Measurements from ENCODE around the gene DUSP18.
"Not testable (repeated sequence)": the region's sequence is repeated elsewhere in the genome, so short reads cannot be mapped to it uniquely, and the experiment has no call there.

The DUSP18 gene

GRCh38 chr22:30667494-30668385 lies at the start of gene DUSP18:
Gene DUSP18, minus strand, starts transcription at chr22:30667875. Its CDS starts 3,872 bp downstream, at chr22:30664003.
- DNase-seq = peak; percentile 92

- no peak for DNase-seq
Observed at GRCh38 chr22:30714062-30714461, 46.4 kb upstream of the DUSP18 start.

- DNase-seq = no peak
Observed at GRCh38 chr22:30712094-30712493, 44.4 kb upstream of the DUSP18 start.

- not testable (repeated sequence) for DNase-seq
Observed at GRCh38 chr22:30709980-30710379, 42.3 kb upstream of the DUSP18 start.

- no peak for DNase-seq
Observed at GRCh38 chr22:30705710-30706651, 38.3 kb upstream of the DUSP18 start.

- no peak for DNase-seq
Observed at GRCh38 chr22:30704978-30705377, 37.3 kb upstream of the DUSP18 start.

GRCh38 chr22:30702856-30703255 lies 35.2 kb upstream of the DUSP18 start:
- no peak for DNase-seq

- no peak for DNase-seq
Observed at GRCh38 chr22:30701872-30702271, 34.2 kb upstream of the DUSP18 start.

GRCh38 chr22:30697975-30698374 lies 30.3 kb upstream of the DUSP18 start:
- DNase-seq = no peak

GRCh38 chr22:30695871-30696655 lies 28.4 kb upstream of the DUSP18 start:
- DNase-seq = peak; percentile 6

- peak; percentile 29 for DNase-seq
Observed at GRCh38 chr22:30695351-30695851, 27.7 kb upstream of the DUSP18 start.

GRCh38 chr22:30694640-30695350 lies 27.1 kb upstream of the DUSP18 start, which contains the start of gene OSBP2:
Gene OSBP2, plus strand, starts transcription at chr22:30694874. Its CDS starts 36 bp downstream, at chr22:30694910.
- peak; percentile 47 for DNase-seq

- peak; percentile 57 for DNase-seq
Observed at GRCh38 chr22:30694171-30694639, 26.5 kb upstream of the DUSP18 start.

- no peak for DNase-seq
Observed at GRCh38 chr22:30691204-30691603, 23.5 kb upstream of the DUSP18 start.

- DNase-seq = no peak
Observed at GRCh38 chr22:30689622-30690021, 21.9 kb upstream of the DUSP18 start.

- DNase-seq = no peak
Observed at GRCh38 chr22:30687358-30687757, 19.7 kb upstream of the DUSP18 start.

GRCh38 chr22:30685178-30685577 lies 17.5 kb upstream of the DUSP18 start:
- DNase-seq = no peak

GRCh38 chr22:30681831-30682230 lies 14.2 kb upstream of the DUSP18 start:
- no peak for DNase-seq

- no peak for DNase-seq
Observed at GRCh38 chr22:30680991-30681770, 13.5 kb upstream of the DUSP18 start.

GRCh38 chr22:30679895-30680690 lies 12.4 kb upstream of the DUSP18 start:
- not testable (repeated sequence) for DNase-seq
